Regular cardiac myocyte (primary cell): Measurements from ENCODE around the gene GANAB. TPM values are rescaled to one million over a fixed set of nuclear protein-coding genes. Genes with fewer than 3 reads are reported as not detected.

ENCODE experiments used
- total RNA-seq: library from RNA; depleted of rRNA; stranded (reverse); fragments of >200 nt; gene quantifications from 2 replicates; pipeline ENCODE4 v1.2.3, GENCODE V29; 2014

Gene GANAB
- total RNA-seq = 233 and 273 TPM in 2 replicates

GRCh38 chr11:62645946-62646824 lies at the start of gene GANAB:
Gene GANAB (minus strand): TSS chr11:62646613. CDS start chr11:62646599, 14 bp downstream.

GRCh38 chr11:62689421-62690183 lies 43.2 kb upstream of the GANAB start, which contains the start of gene LRRN4CL:
Gene LRRN4CL (minus strand): TSS chr11:62689530. CDS start chr11:62688508, 1,022 bp downstream.

GRCh38 chr11:62678770-62679696 lies 32.6 kb upstream of the GANAB start, which contains the start of gene UBXN1:
Gene UBXN1 (minus strand): TSS chr11:62679073. CDS start chr11:62678923, 150 bp downstream.

GRCh38 chr11:62671608-62672389 lies 25.4 kb upstream of the GANAB start, which contains the start of the genes LBHD1 and UQCC3:
Gene LBHD1 (minus strand): TSS chr11:62672267. CDS start chr11:62670031, 2,236 bp downstream.
Gene UQCC3 (plus strand): TSS chr11:62671673. CDS start chr11:62671746, 73 bp downstream.

GRCh38 chr11:62665075-62665598 lies 18.7 kb upstream of the GANAB start, which contains the start of the genes C11orf98 and CSKMT:
Gene C11orf98 (minus strand): TSS chr11:62665210. CDS start chr11:62665169, 41 bp downstream.
Gene CSKMT (plus strand): TSS chr11:62665312. CDS start chr11:62665880, 568 bp downstream.

GRCh38 chr11:62621567-62622470 lies 24.6 kb downstream of the GANAB start, which contains the start of gene B3GAT3:
Gene B3GAT3 (minus strand): TSS chr11:62621986. CDS start chr11:62621947, 39 bp downstream.

GRCh38 chr11:62612366-62613290 lies 33.8 kb downstream of the GANAB start, which contains the start of the genes EML3 and ROM1:
Gene EML3 (minus strand): TSS chr11:62612775. CDS start chr11:62612457, 318 bp downstream.
Gene ROM1 (plus strand): TSS chr11:62613257. CDS start chr11:62613282, 25 bp downstream.

GRCh38 chr11:62601372-62602140 lies 44.9 kb downstream of the GANAB start, which contains the start of gene MTA2:
Gene MTA2 (minus strand): TSS chr11:62601865. CDS start chr11:62601450, 415 bp downstream.

GRCh38 chr11:62591448-62592145 lies 54.8 kb downstream of the GANAB start, which contains the start of gene TUT1:
Gene TUT1 (minus strand): TSS chr11:62591523. CDS start chr11:62591485, 38 bp downstream.

Other genes with a start within 250 kb of the GANAB start
- not detected in 2 replicates for gene SCGB1A1, start 227.6 kb downstream of the GANAB start, total RNA-seq
- gene AHNAK, start 99.8 kb downstream of the GANAB start, total RNA-seq = 320 and 463 TPM in 2 replicates
- 1,480 and 1,535 TPM in 2 replicates for gene EEF1G, start 72.7 kb downstream of the GANAB start, total RNA-seq
- 6.2 and 7.9 TPM in 2 replicates for gene TUT1, start 55.1 kb downstream of the GANAB start, total RNA-seq
- gene MTA2, start 44.7 kb downstream of the GANAB start, total RNA-seq = 93.6 and 166 TPM in 2 replicates
- gene EML3, start 33.8 kb downstream of the GANAB start, total RNA-seq = 13.2 and 15.1 TPM in 2 replicates
- gene ROM1, start 33.4 kb downstream of the GANAB start, total RNA-seq = 2.0 and 3.1 TPM in 2 replicates
- 39.5 and 39.7 TPM in 2 replicates for gene B3GAT3, start 24.6 kb downstream of the GANAB start, total RNA-seq
- gene INTS5, start 6.7 kb upstream of the GANAB start, total RNA-seq = 17.2 and 33.7 TPM in 2 replicates
- gene C11orf98, start 18.6 kb upstream of the GANAB start, total RNA-seq = 21.4 and 48.1 TPM in 2 replicates
- 9.8 and 11.0 TPM in 2 replicates for gene CSKMT, start 18.7 kb upstream of the GANAB start, total RNA-seq
- 7.0 and 13.2 TPM in 2 replicates for gene UQCC3, start 25.1 kb upstream of the GANAB start, total RNA-seq
- gene LBHD1, start 25.7 kb upstream of the GANAB start, total RNA-seq = 2.5 and 3.7 TPM in 2 replicates
- gene UBXN1, start 32.5 kb upstream of the GANAB start, total RNA-seq = 110 and 143 TPM in 2 replicates
- 0.58 and 9.6 TPM in 2 replicates for gene LRRN4CL, start 42.9 kb upstream of the GANAB start, total RNA-seq
- gene BSCL2, start 60.8 kb upstream of the GANAB start, total RNA-seq = 48.3 and 54.4 TPM in 2 replicates
- gene GNG3, start 61.1 kb upstream of the GANAB start, total RNA-seq = not detected in 2 replicates
- gene HNRNPUL2, start 80.8 kb upstream of the GANAB start, total RNA-seq = 5.6 and 6.1 TPM in 2 replicates
- gene TTC9C, start 81.9 kb upstream of the GANAB start, total RNA-seq = 28.4 and 30.4 TPM in 2 replicates
- gene ZBTB3, start 107.5 kb upstream of the GANAB start, total RNA-seq = 11.6 and 13.6 TPM in 2 replicates
- 45.1 and 76.1 TPM in 2 replicates for gene POLR2G, start 115.0 kb upstream of the GANAB start, total RNA-seq
- 14.1 and 17.8 TPM in 2 replicates for gene TAF6L, start 124.8 kb upstream of the GANAB start, total RNA-seq
- gene TMEM179B, start 140.8 kb upstream of the GANAB start, total RNA-seq = 34.9 and 46.5 TPM in 2 replicates
- gene TMEM223, start 145.4 kb upstream of the GANAB start, total RNA-seq = 18.6 and 20.9 TPM in 2 replicates
- 21.1 and 21.5 TPM in 2 replicates for gene NXF1, start 158.8 kb upstream of the GANAB start, total RNA-seq
- gene STX5, start 185.4 kb upstream of the GANAB start, total RNA-seq = 27.6 and 39.3 TPM in 2 replicates
- not detected in 2 replicates for gene TEX54, start 186.2 kb upstream of the GANAB start, total RNA-seq
- gene WDR74, start 193.0 kb upstream of the GANAB start, total RNA-seq = 40.3 and 59.8 TPM in 2 replicates
- gene SLC3A2, start 234.3 kb upstream of the GANAB start, total RNA-seq = 137 and 149 TPM in 2 replicates